Upper lobe of right lung (tissue), 1 donor: ENCODE measurements around the gene NDUFA5. TPM values are rescaled to one million over a fixed set of nuclear protein-coding genes. Genes with fewer than 3 reads are reported as not detected.

Source experiments
- ATAC-seq: fragments of 200-7000 bp; cut with Tn5 transposase; one replicate; pipeline ENCODE4 v1.9.1; 2020; ENCODE audit warnings: mild to moderate bottlenecking, moderate library complexity
- DNase-seq: peaks from one replicate; pipeline ENCODE4 v3.0.0-alpha.2; 2020
- H3K27ac ChIP-seq: fragments of 200-600 bp; one replicate; pipeline ENCODE4 v1.8.0; 2022
- H3K27me3 ChIP-seq: fragments of 200-600 bp; one replicate; pipeline ENCODE4 v1.8.0; 2022; ENCODE audit warnings: mild to moderate bottlenecking
- H3K36me3 ChIP-seq: fragments of 200-600 bp; one replicate; pipeline ENCODE4 v1.8.0; 2022
- H3K4me1 ChIP-seq: fragments of 200-600 bp; one replicate; pipeline ENCODE4 v1.8.0; 2022
- H3K4me3 ChIP-seq: fragments of 200-600 bp; one replicate; pipeline ENCODE4 v1.8.0; 2022; ENCODE audit warnings: mild to moderate bottlenecking
- H3K9me3 ChIP-seq: fragments of 200-600 bp; one replicate; pipeline ENCODE4 v1.8.0; 2022
- CTCF ChIP-seq: fragments of 200-600 bp; IDR thresholded peaks from one replicate; pipeline ENCODE4 v1.8.0; 2022; ENCODE audit warnings: antibody characterized with exemption
- intact Hi-C: fragments of 100-400 bp; cut with DNase I; formaldehyde crosslinking; loops from one replicate; pipeline ENCODE4 v1.11.0; 2022
- total RNA-seq: library from RNA; stranded (reverse); fragmentation: NEBNext Ultra II Directional; extraction: Animal tissue kit (Norgen Biotek cat#: 25700); gene quantifications from one replicate; pipeline ENCODE4 v1.2.1, GENCODE V29; 2021
- donor health status: DM: no; HTN: yes; CAD: no; lungs with severe emphysema.

NDUFA5 gene
- total RNA-seq, 1 donor from 2014 or later: 67.1 TPM

GRCh38 chr7:123498601-123499000 is 59.0 kb downstream of the NDUFA5 start:
- H3K27ac ChIP-seq: no peak overlapping the region
- no peaks in the 10 kb centered on the region for H3K9me3 ChIP-seq
- no peaks in the 10 kb centered on the region for H3K27me3 ChIP-seq
- no peak overlapping the region for H3K4me3 ChIP-seq
- no peaks in the 10 kb centered on the region for H3K36me3 ChIP-seq
- ATAC-seq (no peak), DNase-seq (no peak)
- intact Hi-C loops: no loop called here
- H3K4me1 ChIP-seq: no peaks in the 10 kb centered on the region
- TF ChIP-seq CTCF: no peak

- H3K4me1 ChIP-seq: no peaks in the 10 kb centered on the region
- TF ChIP-seq CTCF: no peak
- H3K36me3 ChIP-seq: no peaks in the 10 kb centered on the region
- DNase-seq (no peak), ATAC-seq (no peak)
- no peaks in the 10 kb centered on the region for H3K27me3 ChIP-seq
- H3K27ac ChIP-seq: no peak overlapping the region
- no peak overlapping the region for H3K4me3 ChIP-seq
- H3K9me3 ChIP-seq: no peaks in the 10 kb centered on the region
- intact Hi-C loops: no loop called here
Observed at GRCh38 chr7:123498031-123498430, 59.6 kb downstream of the NDUFA5 start.

GRCh38 chr7:123494193-123494796 is 63.3 kb downstream of the NDUFA5 start:
- intact Hi-C loops: no loop called here
- ATAC-seq (peak; percentile 55), DNase-seq (no peak)
- Histone ChIP-seq H3K9me3 (no peaks in the 10 kb centered on the region), H3K27ac (no peak overlapping the region), H3K27me3 (no peaks in the 10 kb centered on the region), H3K4me3 (no peak overlapping the region), H3K4me1 (no peaks in the 10 kb centered on the region), H3K36me3 (no peaks in the 10 kb centered on the region)
- TF ChIP-seq CTCF: peak; percentile 84

GRCh38 chr7:123492485-123492884 is 65.1 kb downstream of the NDUFA5 start:
- no peak for ATAC-seq
- H3K27ac ChIP-seq: no peak overlapping the region
- no peaks in the 10 kb centered on the region for H3K36me3 ChIP-seq
- H3K4me3 ChIP-seq: no peak overlapping the region
- no peaks in the 10 kb centered on the region for H3K9me3 ChIP-seq
- no peaks in the 10 kb centered on the region for H3K27me3 ChIP-seq
- no peak for TF ChIP-seq CTCF
- DNase-seq: no peak
- intact Hi-C loops: no loop called here
- H3K4me1 ChIP-seq: no peaks in the 10 kb centered on the region

Other genes starting within 250 kb of the NDUFA5 start
- gene IQUB, start 23.2 kb downstream of the NDUFA5 start, total RNA-seq: 0.75 TPM
- gene ASB15, start 44.0 kb upstream of the NDUFA5 start, total RNA-seq: not detected
- gene LMOD2, start 98.0 kb upstream of the NDUFA5 start, total RNA-seq: 0.17 TPM
- 40.0 TPM for gene WASL, start 191.2 kb upstream of the NDUFA5 start, total RNA-seq